ENCODE data around the gene SIM2. TPM values are rescaled to one million over a fixed set of nuclear protein-coding genes. Genes with fewer than 3 reads are reported as not detected.

Gene SIM2
- total RNA-seq, 1 donor from 2014 or later: not detected

GRCh38 chr21:36695671-36696389 lies 3.1 kb upstream of the SIM2 start:
- intact Hi-C loops (cut with micrococcal nuclease): no loop called here
- Histone ChIP-seq H3K9me3 (replicated peaks) (no peaks in the 10 kb centered on the region), H3K27ac (replicated peaks) (no peak overlapping the region), H3K36me3 (no peaks in the 10 kb centered on the region), H3K4me3 (no peak overlapping the region), H3K4me1 (peaks cover 60% of the 10 kb centered on the region), H3K27me3 (ENCODE audit: low read depth) (peaks cover 100% of the 10 kb centered on the region)
- no peak for TF ChIP-seq CTCF (IDR thresholded peaks at IDR 0.05; ENCODE audit: borderline replicate concordance)
- no peak for DNase-seq

- H3K27ac ChIP-seq (replicated peaks): no peak overlapping the region
- no peak for TF ChIP-seq CTCF (IDR thresholded peaks at IDR 0.05; ENCODE audit: borderline replicate concordance)
- peaks cover 67% of the 10 kb centered on the region for H3K4me1 ChIP-seq
- H3K9me3 ChIP-seq (replicated peaks): no peaks in the 10 kb centered on the region
- H3K36me3 ChIP-seq: no peaks in the 10 kb centered on the region
- H3K27me3 ChIP-seq (ENCODE audit: low read depth): peaks cover 100% of the 10 kb centered on the region
- DNase-seq: no peak
- intact Hi-C loops (cut with micrococcal nuclease): no loop called here
- H3K4me3 ChIP-seq: no peak overlapping the region
Observed at GRCh38 chr21:36696390-36697059, 2.4 kb upstream of the SIM2 start.

- H3K4me3 ChIP-seq: peak overlapping the region; percentile 6
- no peaks in the 10 kb centered on the region for H3K36me3 ChIP-seq
- no peaks in the 10 kb centered on the region for H3K9me3 ChIP-seq (replicated peaks)
- H3K27ac ChIP-seq (replicated peaks): no peak overlapping the region
- H3K27me3 ChIP-seq (ENCODE audit: low read depth): peaks cover 100% of the 10 kb centered on the region
- DNase-seq: no peak
- no peak for TF ChIP-seq CTCF (IDR thresholded peaks at IDR 0.05; ENCODE audit: borderline replicate concordance)
- H3K4me1 ChIP-seq: peaks cover 70% of the 10 kb centered on the region
- intact Hi-C loops (cut with micrococcal nuclease): no loop called here
Observed at GRCh38 chr21:36697060-36697850, 1.7 kb upstream of the SIM2 start.

- Histone ChIP-seq H3K9me3 (replicated peaks) (no peaks in the 10 kb centered on the region), H3K4me1 (peaks cover 65% of the 10 kb centered on the region), H3K36me3 (no peaks in the 10 kb centered on the region), H3K4me3 (peak overlapping the region; percentile 69), H3K27ac (replicated peaks) (no peak overlapping the region), H3K27me3 (ENCODE audit: low read depth) (peaks cover 100% of the 10 kb centered on the region)
- DNase-seq: no peak
- intact Hi-C loops (cut with micrococcal nuclease): no loop called here
- no peak for TF ChIP-seq CTCF (IDR thresholded peaks at IDR 0.05; ENCODE audit: borderline replicate concordance)
Observed at GRCh38 chr21:36697851-36698384, 997 bp upstream of the SIM2 start.

GRCh38 chr21:36698385-36698980 lies 432 bp upstream of the SIM2 start:
- DNase-seq: no peak
- peak overlapping the region; percentile 69 for H3K4me3 ChIP-seq
- peaks cover 60% of the 10 kb centered on the region for H3K4me1 ChIP-seq
- no peaks in the 10 kb centered on the region for H3K9me3 ChIP-seq (replicated peaks)
- intact Hi-C loops (cut with micrococcal nuclease): no loop called here
- no peak overlapping the region for H3K27ac ChIP-seq (replicated peaks)
- no peaks in the 10 kb centered on the region for H3K36me3 ChIP-seq
- H3K27me3 ChIP-seq (ENCODE audit: low read depth): peaks cover 100% of the 10 kb centered on the region
- TF ChIP-seq CTCF (IDR thresholded peaks at IDR 0.05; ENCODE audit: borderline replicate concordance): no peak

Measured in left ventricle myocardium inferior (tissue), 1 donor.